T-helper 17 cell (primary cell): ENCODE data around the gene PTGER3. TPM values are rescaled to one million over a fixed set of nuclear protein-coding genes. Genes with fewer than 3 reads are reported as not detected.

ENCODE experiments used
- ATAC-seq: fragments of 150-1000 bp; cut with Tn5 transposase; 2 replicates; pipeline ENCODE4 v1.10.0; 2021; ENCODE audit warnings: mild to moderate bottlenecking, moderate library complexity
- DNase-seq, 3 donors: peaks; one replicate each; pipeline versions ENCODE4 v3.0.0 to v3.0.0-alpha.2; 2020 to 2021
- H3K9me3 ChIP-seq: one replicate; pipeline ENCODE4 v1.7.0; 2013; ENCODE audit warnings: low read length, mild to moderate bottlenecking; ENCODE audit not compliant: control insufficient read depth, poor library complexity, severe bottlenecking
- H3K27ac Mint-ChIP-seq: one replicate; pipeline ENCODE4 v1.8.0; 2022; ENCODE audit warnings: mild to moderate bottlenecking, moderate library complexity, mixed read lengths
- H3K27me3 Mint-ChIP-seq: one replicate; pipeline ENCODE4 v1.8.0; 2022; ENCODE audit warnings: mixed read lengths
- H3K36me3 Mint-ChIP-seq: one replicate; pipeline ENCODE4 v1.8.0; 2022; ENCODE audit warnings: low read depth, mixed read lengths
- H3K4me1 Mint-ChIP-seq: one replicate; pipeline ENCODE4 v1.8.0; 2022; ENCODE audit warnings: mild to moderate bottlenecking, mixed read lengths
- H3K4me3 Mint-ChIP-seq: one replicate; pipeline ENCODE4 v1.8.0; 2022; ENCODE audit warnings: mild to moderate bottlenecking, moderate library complexity, mixed read lengths
- total RNA-seq, 4 donors: library from RNA in 2 of 4; stranded (reverse) in 2 of 4; gene quantifications; one replicate each; pipeline ENCODE4 v1.2.3 and lab custom pipeline; 2022 to 2026

Gene PTGER3
- total RNA-seq (under 1 TPM; 0.10 to 0.86 TPM), total RNA-seq (lab: John Stamatoyannopoulos, UW) (0.12 to 0.60 reads per million in 2 donors)

DNA sequence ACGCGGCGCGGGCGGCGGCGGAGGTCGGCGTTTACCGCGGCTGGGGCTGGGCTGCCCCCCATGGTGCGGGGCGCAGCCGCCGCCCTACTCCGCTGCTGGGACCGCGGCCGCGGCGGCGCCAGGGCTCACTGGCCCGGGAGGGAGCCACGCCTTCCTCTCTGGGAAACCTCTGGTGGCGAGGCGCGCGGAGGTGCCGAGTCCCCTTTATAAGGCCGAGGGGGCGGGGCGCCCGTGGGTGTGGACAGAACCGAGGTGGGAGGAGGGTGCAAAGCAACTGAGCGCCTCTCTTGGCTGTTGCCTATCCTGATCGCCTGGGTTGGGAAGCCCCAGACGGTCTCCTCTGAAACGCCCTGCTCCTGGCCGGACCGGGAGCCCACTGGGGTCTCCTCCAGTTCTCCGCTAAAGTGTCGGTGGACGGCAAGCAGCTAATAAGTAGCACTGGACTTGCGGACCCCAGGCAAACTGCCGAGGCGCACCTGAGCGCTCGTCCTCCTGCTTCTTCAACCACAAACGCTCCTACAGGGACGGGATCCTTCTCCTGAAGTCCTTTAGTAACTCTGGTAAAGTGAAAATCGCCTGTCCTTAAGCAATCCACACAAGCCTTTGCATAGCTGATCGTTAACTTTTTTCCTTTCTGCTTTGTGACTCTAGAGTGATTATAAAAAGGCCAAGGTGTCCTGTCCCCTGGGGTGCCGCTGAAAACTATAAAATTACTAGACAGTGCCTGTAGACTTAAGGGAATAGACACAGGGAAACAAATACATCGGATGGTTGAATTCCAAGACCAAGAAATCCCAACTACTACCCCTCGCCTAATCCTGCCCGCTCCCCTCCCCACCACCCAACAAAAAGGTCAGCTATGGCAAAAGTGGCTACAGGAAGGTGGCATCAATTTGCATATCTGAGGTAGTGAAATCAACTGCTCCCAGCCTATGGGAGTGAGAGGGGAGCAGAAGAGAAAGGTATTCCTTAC, at the start of gene PTGER3:
PTGER3 (minus strand) TSS at position 182 of the 973 bp plus-strand sequence. CDS start 239 bp downstream, outside the sequence.
- H3K4me1 Mint-ChIP-seq, result peaks cover 16% of the 10 kb centered on the region
- H3K36me3 Mint-ChIP-seq, result peaks cover 4% of the 10 kb centered on the region
- no peaks in the 10 kb centered on the region for H3K9me3 ChIP-seq
- no peak within 1 kb of the TSS for H3K27ac Mint-ChIP-seq
- ATAC-seq (peak; percentile 45), DNase-seq (peak; percentile 16 to 37 (median 23))
- peaks cover 39% of the 10 kb centered on the region for H3K27me3 Mint-ChIP-seq
- H3K4me3 Mint-ChIP-seq, result peak within 1 kb of the TSS; percentile 89

DNA sequence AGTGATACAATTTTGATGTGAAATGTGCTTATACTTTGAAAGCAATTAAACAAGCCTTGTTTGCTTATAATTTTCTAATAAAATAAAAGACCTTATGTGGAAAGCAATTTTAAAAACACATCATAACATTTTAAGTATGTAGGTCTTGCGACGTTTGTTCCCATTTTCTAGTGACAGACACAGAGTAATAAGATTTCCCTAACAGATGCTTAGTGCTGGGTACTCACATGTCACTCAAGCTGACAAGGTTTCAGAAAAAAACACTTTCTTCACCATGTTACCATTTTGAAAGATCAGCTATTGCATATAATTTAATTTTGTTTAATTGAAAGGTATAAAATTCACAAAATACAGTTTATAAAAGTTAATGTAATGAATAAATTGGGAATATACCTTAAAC, 47.3 kb upstream of the PTGER3 start:
- ATAC-seq, result no peak
- Mint-ChIP-seq H3K4me3 (no peak overlapping the region), H3K27ac (no peak overlapping the region)

DNA sequence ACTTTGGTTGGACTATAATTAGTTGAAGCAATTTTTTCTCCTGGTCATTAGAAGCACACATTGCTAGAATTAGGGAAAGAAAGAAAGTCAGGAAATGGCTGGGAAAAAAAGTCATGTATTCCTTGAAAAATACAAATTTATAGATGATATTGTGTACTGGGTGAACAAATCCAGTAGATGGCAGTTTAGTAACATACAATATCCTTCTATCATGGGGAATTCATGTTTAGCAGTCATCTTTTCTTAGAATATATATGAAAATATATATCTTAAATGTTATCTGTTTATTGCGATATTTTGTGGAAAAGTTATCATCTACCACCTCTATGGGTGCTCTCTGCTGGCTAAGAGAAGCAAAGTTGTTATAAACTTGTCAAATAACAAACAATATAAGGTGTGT, 46.3 kb upstream of the PTGER3 start:
- Mint-ChIP-seq H3K36me3 (no peaks in the 10 kb centered on the region), H3K27ac (no peak overlapping the region), H3K4me1 (no peaks in the 10 kb centered on the region), H3K27me3 (peaks cover 33% of the 10 kb centered on the region), H3K4me3 (no peak overlapping the region)
- DNase-seq, result no peak
- H3K9me3 ChIP-seq, result no peaks in the 10 kb centered on the region
- ATAC-seq, result no peak

More for the DNA sequence above, 47.3 kb upstream of the PTGER3 start:
- H3K9me3 ChIP-seq, result no peaks in the 10 kb centered on the region
- no peak for DNase-seq
- Mint-ChIP-seq H3K36me3 (peaks cover 3% of the 10 kb centered on the region), H3K27me3 (peaks cover 38% of the 10 kb centered on the region), H3K4me1 (peaks cover 4% of the 10 kb centered on the region)

DNA sequence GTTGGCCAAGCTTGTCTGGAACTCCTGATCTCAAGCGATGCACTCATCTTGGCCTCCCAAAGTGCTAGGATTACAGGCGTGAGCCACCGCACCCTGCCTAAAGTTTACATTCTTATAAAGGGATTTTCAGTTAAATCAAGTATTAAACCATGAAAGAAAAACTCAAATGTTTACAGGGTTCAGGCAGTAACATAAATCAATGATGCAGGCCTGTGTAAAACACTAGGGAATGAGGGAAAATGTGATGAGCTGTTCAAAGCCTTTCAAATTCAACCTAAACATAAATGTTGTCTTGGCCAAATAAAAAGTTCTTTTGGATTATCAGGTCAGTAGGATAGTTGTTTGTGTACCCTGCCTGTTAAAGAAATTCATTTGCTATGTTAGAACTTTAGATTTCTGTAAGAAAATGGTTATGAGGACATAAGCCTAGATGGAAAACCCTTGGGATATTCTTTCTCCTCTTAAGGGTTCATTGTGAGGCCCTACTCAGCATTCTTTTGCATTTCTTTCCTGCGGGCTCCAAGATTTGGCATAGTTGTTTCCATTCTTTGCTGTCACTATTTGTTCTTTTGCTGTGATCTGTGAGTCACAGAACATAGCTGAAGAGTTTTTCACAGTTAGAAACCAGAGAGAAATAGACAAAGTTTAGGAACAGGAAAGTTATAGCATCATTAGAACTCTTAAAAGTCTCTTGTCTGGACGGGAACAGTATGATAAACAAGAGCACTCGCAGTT, 42.1 kb upstream of the PTGER3 start:
- no peak overlapping the region for H3K27ac Mint-ChIP-seq
- DNase-seq, result no peak
- H3K4me3 Mint-ChIP-seq, result no peak overlapping the region
- no peaks in the 10 kb centered on the region for H3K4me1 Mint-ChIP-seq
- H3K36me3 Mint-ChIP-seq, result peaks cover 4% of the 10 kb centered on the region
- ATAC-seq, result no peak
- H3K27me3 Mint-ChIP-seq, result peaks cover 43% of the 10 kb centered on the region
- no peaks in the 10 kb centered on the region for H3K9me3 ChIP-seq

DNA sequence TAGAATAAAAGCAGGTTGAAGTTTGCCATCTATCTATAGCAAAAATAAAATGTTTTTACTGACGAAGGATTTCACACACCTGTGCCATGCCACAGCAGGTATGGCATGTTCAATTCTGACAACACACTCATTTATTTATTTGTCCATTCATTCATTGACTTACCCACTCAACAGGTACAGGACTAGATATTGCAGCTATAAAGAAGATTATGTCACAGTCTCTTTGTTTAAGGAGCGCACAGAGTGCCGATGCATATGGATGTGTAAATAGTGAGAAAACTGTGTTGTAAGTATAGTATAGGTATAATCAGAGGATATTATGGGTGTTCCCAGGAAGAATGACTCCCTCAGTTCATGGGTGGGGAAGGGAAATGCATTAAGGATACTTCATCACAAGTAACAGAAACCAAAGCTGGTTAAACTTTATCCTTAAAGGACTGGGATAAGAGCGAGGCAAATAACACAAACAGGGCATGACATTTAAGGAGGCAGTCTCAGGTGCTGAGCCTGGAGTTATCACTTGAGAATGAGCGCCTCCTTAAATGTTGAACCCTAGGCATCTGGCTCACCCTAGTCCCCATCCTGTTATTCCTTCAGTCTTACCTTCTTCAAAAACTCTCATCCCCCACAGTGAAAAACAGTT, 41.1 kb upstream of the PTGER3 start:
- H3K4me3 Mint-ChIP-seq, result no peak overlapping the region
- H3K4me1 Mint-ChIP-seq, result no peaks in the 10 kb centered on the region
- DNase-seq (no peak), ATAC-seq (no peak)
- peaks cover 52% of the 10 kb centered on the region for H3K27me3 Mint-ChIP-seq
- H3K27ac Mint-ChIP-seq, result no peak overlapping the region
- no peaks in the 10 kb centered on the region for H3K9me3 ChIP-seq
- H3K36me3 Mint-ChIP-seq, result peaks cover 7% of the 10 kb centered on the region

DNA sequence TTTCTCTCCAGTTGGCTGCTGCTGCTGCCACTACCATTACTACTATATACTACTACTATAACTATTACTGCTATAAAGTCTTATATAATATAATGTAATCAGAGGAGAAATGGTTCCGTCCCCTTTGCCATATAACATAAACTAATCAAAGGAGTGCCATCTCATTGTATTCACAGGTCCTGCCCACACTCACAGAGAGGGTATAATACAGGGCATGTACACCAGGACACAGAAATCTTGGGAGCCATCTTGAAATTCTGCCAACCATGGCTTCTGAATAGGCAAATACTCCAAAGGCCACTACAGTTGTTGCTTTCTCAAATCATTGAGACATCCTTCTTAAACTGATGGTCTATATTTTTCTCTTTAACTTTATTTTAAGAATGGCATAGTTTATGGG, 40.1 kb upstream of the PTGER3 start:
- H3K27ac Mint-ChIP-seq, result no peak overlapping the region
- H3K27me3 Mint-ChIP-seq, result peaks cover 57% of the 10 kb centered on the region
- no peak overlapping the region for H3K4me3 Mint-ChIP-seq
- DNase-seq (no peak), ATAC-seq (no peak)
- no peaks in the 10 kb centered on the region for H3K4me1 Mint-ChIP-seq
- H3K9me3 ChIP-seq, result no peaks in the 10 kb centered on the region
- H3K36me3 Mint-ChIP-seq, result peaks cover 7% of the 10 kb centered on the region

DNA sequence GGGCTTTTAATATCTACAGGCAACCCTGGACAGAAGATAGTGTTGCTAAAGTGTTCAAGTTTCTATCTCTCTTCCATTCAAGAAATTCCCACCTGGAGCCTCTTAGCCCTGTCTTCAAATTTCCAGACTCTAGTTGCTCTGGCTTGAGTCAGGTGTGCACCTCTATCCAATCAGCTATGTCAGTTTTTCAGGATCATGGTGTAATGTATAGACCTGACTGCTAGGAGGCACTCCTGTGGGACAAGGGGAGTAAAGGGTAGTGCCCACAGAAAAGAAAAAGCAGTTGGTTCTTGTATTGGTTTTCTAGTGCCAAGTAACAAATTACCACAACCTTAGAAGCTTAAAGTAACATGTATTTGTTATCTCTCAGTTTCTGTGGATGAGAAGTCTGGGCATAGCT, 39.4 kb upstream of the PTGER3 start:
- Mint-ChIP-seq H3K4me1 (no peaks in the 10 kb centered on the region), H3K27me3 (peaks cover 59% of the 10 kb centered on the region), H3K4me3 (no peak overlapping the region), H3K27ac (no peak overlapping the region), H3K36me3 (peaks cover 7% of the 10 kb centered on the region)
- H3K9me3 ChIP-seq, result no peaks in the 10 kb centered on the region
- no peak for ATAC-seq
- DNase-seq, result no peak

DNA sequence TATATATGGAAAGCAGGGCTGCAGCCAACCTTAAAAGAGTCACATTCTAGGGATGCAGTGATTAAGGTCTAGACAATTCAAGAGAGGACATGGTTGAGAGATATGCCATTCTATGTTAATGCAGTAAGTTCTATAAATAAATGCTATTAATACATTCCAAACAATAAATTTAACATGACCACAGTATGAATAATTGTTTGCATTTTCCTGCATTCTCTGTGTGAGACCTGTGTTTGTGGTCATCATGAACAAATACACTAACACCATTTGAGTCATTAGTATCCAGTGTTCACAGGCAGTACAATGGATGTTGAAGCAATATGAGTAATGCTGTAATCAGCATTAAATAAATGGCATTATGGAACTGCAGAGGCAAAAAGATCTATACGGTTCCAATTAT, 38.7 kb upstream of the PTGER3 start:
- H3K36me3 Mint-ChIP-seq, result peaks cover 7% of the 10 kb centered on the region
- peaks cover 2% of the 10 kb centered on the region for H3K4me1 Mint-ChIP-seq
- peaks cover 59% of the 10 kb centered on the region for H3K27me3 Mint-ChIP-seq
- DNase-seq, result no peak
- no peak for ATAC-seq
- H3K9me3 ChIP-seq, result no peaks in the 10 kb centered on the region
- H3K4me3 Mint-ChIP-seq, result no peak overlapping the region
- H3K27ac Mint-ChIP-seq, result no peak overlapping the region

DNA sequence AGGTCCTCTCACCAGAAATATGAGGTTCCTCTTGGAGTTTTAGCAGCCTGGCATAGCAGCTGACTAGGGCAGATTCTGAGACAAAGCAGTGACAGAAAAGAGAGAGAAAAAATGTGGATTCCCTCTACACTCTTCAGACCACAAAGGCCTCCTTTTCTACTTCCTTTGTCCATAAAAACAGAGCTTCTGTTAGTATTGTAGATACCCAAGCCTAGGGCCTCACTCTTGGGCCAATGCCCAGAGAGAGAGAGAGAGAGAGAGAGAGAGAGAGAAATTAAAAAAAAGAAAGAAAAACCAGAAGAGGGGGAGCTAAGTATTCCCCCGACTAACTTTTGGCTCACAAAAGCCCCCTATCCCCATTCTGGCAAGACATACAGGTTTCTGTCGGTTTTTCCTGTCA, 35.7 kb upstream of the PTGER3 start:
- H3K9me3 ChIP-seq, result no peaks in the 10 kb centered on the region
- ATAC-seq (no peak), DNase-seq (no peak)
- Mint-ChIP-seq H3K4me1 (peaks cover 12% of the 10 kb centered on the region), H3K36me3 (peaks cover 9% of the 10 kb centered on the region), H3K27me3 (peaks cover 46% of the 10 kb centered on the region), H3K27ac (no peak overlapping the region), H3K4me3 (no peak overlapping the region)

DNA sequence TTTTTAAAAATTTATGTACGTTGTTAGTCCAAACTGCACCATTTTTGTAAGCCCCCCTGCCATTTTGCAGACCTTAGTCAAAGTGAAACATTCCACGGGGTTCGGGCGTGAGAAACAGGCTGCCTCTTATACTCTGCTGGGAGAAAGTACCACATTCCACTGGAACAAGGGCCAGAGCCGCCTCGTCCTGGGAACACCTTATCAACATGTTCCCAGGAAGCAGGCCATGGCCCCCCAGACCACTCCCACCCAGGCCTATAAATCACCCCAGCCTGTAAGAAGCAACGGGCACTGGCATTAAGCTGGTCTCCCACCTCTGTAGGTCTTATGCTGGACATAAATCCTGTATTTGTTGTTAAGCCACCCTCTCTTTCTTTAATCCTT, 34.1 kb upstream of the PTGER3 start:
- no peak for ATAC-seq
- DNase-seq, result no peak
- Mint-ChIP-seq H3K4me3 (peak overlapping the region; percentile 66), H3K27ac (peak overlapping the region; percentile 98), H3K27me3 (peaks cover 39% of the 10 kb centered on the region), H3K36me3 (peaks cover 9% of the 10 kb centered on the region), H3K4me1 (peaks cover 12% of the 10 kb centered on the region)
- H3K9me3 ChIP-seq, result no peaks in the 10 kb centered on the region

DNA sequence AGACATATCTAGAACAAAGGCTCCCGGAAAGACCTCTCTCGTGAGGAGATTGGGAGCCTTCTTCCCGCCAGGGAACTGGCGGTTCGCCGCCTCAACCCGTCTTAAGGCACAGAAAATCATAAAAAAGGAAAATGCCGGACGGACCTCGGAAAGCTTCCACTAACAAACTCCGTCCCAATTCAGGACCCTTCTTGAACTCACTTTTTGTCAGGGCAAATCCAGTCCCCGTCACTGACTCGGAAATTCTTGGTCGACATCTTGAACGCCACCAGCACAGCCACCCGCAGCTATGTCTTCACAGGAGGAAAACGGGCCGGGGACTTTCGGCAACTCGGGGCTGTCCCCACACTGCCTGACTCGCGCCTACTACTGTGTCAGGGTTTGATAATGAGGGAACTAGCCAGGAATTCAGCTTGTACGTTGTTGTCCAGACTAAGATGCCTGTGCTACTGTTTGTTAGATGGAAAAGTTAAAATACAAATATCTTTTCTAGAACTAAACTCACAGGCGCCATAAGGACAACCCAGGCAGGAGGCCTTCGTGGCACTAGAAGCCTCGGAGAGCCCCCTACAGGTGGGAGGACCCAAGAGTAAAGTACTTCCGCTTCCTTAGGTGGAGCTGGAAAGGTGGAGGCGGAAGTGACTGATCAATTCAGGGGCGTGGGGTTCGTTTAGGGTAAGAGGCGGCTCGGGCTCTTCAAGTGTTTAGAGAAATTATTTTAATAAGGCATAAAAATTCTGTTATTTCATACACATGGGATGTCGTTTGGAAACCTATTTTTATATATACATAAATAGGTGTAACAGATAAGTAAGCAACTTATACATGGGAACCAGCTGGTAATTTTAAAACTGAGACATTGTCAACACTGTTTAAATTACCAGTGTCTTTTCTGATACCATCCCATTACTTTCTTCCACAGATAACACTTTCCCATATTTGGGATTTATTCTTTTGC, 33.4 kb upstream of the PTGER3 start, which contains the start of gene ZRANB2:
ZRANB2 (minus strand) TSS at position 297 of the 958 bp plus-strand sequence; CDS start at position 257, 40 bp downstream.
- H3K9me3 ChIP-seq, result no peaks in the 10 kb centered on the region
- H3K27me3 Mint-ChIP-seq, result peaks cover 33% of the 10 kb centered on the region
- H3K4me3 Mint-ChIP-seq, result peak within 1 kb of the TSS; percentile 96
- DNase-seq (peak; percentile 75 to 88 (median 79)), ATAC-seq (peak; percentile 97)
- H3K27ac Mint-ChIP-seq, result peak within 1 kb of the TSS; percentile 98
- peaks cover 8% of the 10 kb centered on the region for H3K36me3 Mint-ChIP-seq
- H3K4me1 Mint-ChIP-seq, result peaks cover 12% of the 10 kb centered on the region

DNA sequence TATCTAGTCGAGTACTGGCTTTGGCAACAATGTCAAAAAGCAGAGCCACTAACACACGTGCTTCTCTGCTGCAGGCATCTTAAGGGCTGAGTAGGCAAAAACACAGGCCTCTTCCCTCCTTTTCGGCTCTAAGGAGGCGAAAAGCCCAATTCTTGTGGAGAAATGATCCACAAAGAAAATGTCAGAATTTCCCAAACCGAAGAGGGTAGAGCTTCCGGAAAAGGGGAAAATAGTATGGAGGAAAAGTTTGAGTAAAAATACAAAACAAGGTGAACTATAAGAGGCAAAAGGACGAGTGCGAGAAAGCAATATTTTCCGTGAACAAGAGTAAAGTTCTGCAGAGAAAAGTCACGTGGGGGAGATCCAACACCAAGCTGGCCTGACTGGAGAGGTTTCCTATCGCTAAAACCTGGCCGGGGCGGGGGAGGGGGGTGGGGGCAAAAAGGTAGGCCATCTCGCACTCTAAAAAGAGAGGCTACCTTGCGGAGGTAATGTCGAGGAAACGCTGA, 32.7 kb upstream of the PTGER3 start:
- Mint-ChIP-seq H3K36me3 (peaks cover 7% of the 10 kb centered on the region), H3K4me3 (peak overlapping the region; percentile 96), H3K27me3 (peaks cover 28% of the 10 kb centered on the region), H3K27ac (peak overlapping the region; percentile 98), H3K4me1 (peaks cover 17% of the 10 kb centered on the region)
- no peaks in the 10 kb centered on the region for H3K9me3 ChIP-seq
- ATAC-seq, result peak; percentile 2
- DNase-seq, result no peak
